GM19240 (cell line): ENCODE data around the gene TMEM147.

Experiments used
- DNase-seq: peaks from one replicate; pipeline ENCODE4 v3.0.0; 2011; ENCODE audit warnings: low spot score; ENCODE audit not compliant: insufficient read length

TMEM147 gene, protein sequence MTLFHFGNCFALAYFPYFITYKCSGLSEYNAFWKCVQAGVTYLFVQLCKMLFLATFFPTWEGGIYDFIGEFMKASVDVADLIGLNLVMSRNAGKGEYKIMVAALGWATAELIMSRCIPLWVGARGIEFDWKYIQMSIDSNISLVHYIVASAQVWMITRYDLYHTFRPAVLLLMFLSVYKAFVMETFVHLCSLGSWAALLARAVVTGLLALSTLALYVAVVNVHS

DNA sequence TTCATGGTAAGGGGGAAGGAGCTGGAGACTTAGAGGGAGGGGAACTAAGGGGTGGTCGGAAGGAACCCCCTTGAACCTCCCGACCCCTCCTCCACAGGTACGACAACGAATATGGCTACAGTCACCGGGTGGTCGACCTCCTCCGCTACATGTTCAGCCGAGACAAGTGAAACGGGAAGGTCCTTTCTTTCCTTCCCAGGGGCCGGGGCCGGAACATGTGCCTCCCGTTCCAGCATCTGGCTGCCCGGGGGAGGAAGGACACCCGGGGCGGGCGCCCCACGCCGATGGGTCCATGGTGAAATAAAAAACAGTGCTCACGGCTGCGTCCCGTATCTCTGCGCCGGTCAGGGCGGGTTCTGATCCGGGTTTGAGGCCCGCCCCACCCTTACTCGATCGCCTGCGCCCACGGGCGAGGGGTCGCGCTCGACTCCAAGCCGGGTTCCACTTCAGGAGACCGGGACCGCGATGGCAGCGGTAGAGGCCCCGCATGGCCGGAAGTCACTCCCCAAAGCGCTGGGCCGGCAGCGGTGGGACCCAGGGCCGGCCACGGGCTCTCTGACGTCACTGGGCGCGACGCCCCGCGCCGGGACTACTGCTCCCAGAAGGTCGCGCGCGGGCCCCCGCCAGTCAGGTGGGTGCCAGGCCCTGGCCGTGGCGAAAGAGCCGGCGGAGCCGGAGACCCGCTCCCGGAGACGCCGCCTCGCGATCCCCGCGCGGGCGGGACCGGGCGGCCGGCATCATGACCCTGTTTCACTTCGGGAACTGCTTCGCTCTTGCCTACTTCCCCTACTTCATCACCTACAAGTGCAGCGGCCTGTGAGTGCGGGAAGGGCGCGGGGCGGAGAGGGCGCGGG lies at the start of gene TMEM147:
TMEM147 (plus strand) TSS at position 626 of the 854 bp plus-strand sequence; CDS start at position 740, 114 bp downstream.
- DNase-seq = peak; percentile 94

DNA sequence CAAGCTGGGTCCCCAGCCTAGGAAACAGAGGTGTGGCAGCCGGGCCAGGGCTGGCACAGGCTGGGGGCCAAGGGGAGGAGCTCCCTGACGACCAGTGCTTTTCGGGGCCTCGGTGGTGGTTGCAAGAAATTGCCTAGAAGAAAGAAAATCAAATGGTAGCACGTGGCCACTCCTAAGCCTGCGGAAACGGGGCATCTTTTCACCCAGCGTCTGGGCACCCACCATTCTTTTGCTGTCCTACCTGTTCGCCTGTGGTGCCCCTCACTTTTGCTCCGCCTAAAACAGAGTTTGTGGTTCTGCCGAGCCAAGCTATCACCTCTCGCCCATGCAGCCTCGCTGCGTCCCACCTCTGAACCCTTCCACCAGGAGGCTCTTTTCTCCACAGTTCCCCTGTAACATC lies 48.0 kb upstream of the TMEM147 start:
- no peak for DNase-seq

DNA sequence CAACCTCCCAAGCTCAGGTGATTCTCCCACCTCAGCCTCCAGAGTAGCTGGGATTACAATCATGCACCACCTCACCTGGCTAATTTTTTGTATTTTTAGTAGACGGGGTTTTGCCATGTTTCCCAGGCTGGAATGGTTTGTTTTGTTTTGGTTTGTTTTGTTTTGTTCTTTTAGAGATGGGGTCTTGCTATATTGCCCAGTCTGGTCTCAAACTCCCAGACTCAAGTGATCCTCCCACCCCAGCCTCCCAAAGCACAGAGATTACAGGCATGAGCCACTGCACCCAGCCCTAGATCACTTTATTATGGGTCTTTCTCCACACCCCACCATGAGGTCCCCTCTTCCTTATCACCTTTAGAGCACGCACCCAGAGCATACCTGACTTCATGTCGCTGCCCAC lies 47.2 kb upstream of the TMEM147 start:
- no peak for DNase-seq

DNA sequence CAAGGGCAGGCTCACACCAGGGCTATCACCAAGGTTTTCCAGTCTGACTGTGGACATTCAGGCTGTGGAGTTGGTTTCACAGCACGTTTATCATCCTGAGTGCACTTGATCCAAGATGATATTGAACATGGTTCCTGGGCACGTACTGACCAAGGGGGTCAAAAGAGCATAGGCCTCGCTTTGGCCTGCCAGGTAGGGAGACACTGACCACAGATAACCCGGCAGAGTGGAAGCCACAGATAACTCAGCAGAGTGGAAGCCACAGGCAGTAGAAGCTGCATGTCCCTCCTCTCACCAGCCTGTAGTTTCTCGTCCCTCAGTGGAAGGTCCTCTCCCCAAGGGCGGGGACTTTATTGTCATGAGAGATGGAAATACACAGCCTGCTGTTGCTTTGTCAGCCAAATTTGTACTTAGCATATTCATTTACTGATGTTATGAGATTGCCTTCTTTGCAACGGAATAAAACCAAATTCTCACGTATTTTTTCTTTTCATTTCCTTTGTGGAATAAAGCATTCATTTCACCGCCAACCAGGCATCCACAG lies 46.4 kb upstream of the TMEM147 start:
- no peak for DNase-seq

DNA sequence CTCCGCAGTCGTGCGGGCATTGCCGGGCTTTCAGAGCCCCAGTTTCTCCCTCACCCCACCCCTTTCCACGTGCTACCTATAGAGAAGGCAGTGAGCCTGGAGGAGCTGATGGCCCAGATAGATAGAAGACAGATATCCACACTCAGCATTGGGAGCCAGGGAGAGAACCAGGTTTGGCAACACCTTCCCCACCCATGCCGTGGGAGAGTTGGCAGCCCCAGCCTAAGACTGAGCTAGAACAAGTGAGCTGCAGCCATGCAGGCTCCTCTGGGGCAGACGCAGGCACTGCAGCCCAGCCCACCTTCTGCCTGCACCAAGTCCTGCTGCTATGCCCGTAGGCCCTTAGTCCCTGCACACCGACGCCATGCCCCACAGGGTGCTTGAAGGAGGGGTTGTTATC lies 44.8 kb upstream of the TMEM147 start:
- no peak for DNase-seq

DNA sequence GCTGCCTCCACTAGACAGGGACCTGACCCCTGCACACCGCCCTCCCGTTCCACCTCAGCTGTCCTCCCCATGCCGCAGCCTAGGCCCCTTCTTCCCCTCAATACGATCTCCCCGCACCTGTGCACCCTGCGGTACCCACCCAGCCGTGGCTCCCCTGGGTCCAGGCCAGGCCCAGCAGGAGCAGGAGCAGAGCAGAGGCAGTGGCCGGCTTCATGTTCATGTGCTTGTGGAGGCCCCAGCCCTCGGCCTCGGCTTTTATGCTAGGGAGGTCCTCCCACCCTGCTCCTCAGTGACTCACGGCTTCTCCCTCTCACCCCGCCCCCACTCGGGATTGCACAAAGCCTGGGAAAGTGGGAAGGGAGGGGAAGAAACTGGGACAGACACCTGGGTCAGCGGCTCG lies 43.7 kb upstream of the TMEM147 start:
- DNase-seq = no peak

DNA sequence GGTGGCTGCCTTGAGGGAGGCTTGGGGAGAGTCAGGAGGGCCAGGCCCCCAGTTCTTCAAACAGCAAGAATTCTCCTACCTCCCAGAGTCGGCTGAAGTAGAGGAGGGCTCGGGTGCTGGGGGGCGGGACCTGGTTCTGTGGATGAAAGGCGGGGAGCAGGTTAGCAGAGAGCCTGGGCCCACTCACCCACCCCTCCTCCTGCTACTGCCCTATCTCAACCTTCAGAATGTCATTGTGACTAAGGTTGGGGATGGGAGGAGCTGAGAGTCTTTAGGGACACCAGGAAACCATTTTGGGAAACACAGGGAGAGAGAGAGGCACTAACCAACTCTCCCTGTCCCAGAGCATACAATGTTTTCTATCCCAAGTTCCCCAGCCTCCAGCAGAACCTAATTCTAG lies 42.7 kb upstream of the TMEM147 start:
- no peak for DNase-seq

DNA sequence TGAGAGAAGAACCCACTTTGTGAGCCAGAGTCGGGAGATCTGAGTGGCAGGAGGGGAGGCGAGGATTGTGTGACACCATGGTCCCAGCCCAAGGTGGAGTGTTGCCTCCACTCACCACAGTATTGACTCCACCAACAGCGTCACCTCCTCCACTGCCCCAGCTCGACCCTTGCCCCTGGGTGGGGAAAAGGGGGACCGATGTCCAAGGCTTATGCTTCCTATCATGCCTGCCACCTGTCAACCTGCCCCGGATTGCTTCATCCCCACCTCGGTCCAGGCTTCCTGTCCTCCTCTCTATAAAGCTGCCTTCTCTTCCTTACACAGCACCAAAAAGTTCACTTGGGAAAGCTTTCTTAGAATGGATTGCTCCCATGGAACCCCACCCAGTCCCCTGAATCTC lies 39.4 kb upstream of the TMEM147 start:
- DNase-seq = no peak

DNA sequence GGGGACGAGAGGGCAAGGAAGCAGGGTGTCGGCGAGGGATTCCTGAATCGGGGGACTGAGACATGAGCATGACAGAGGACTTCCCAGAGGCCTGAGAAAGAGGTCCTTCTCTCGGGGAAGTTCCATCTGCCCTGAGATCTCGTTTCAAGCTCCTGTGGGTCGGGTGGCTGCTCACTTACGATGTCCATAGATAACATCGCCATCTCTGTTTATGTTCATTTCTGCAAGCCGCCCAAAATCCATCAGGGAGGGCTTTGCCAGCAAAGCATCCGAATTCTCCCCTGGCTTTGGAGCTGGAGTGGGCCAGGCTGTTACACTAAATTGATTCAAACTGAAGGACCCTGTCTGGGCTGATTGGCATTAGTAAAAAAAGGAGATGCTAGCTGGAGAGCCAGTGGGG lies 37.9 kb upstream of the TMEM147 start:
- DNase-seq = no peak

DNA sequence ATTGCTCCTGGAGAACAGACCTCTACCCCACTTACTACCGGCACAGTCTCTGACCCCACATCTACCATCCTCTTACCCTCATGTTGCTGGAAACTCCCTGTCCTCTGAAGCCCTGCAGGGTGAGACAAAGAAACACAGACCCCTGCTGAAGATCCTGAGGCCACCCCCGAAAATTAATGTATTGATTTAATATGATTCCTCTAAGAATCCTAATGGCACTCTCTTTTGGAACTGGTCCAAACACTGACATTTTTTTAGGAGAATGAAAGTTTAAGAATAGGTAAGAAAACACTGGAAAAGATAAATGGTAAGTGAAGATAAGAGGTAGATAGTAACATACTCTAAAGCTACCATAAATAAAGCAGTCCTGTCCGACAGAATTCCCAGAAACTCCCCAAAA lies 37.3 kb upstream of the TMEM147 start:
- no peak for DNase-seq

DNA sequence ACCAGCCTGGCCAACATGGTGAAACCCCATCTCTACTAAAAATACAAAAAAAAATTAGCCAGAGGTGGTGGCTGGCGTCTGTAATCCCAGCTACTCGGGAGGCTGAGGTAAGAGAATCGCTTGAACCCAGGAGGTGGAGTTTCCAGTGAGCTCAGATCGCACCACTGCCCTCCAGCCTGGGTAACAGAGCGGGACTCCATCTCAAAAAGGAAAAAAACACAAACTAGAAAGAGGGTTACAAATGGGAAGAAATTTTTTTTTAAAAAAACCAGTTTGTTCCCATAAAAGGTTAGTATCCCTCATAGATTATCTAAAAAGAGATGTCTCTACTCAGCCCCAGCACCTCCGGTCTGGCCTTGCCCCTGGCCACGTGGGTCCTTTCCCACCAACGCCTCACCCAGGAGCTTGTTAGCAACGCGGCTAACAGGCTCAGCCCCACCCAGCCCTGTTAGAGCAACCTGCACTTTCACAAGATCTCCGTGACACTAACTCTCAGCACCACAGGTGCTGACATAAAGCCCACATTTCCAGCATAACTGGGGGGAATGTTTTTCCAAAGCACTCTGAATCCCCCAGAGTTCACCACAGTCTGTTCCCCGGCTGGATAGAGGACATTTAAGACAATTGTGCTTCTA lies 36.3 kb upstream of the TMEM147 start:
- DNase-seq = no peak

DNA sequence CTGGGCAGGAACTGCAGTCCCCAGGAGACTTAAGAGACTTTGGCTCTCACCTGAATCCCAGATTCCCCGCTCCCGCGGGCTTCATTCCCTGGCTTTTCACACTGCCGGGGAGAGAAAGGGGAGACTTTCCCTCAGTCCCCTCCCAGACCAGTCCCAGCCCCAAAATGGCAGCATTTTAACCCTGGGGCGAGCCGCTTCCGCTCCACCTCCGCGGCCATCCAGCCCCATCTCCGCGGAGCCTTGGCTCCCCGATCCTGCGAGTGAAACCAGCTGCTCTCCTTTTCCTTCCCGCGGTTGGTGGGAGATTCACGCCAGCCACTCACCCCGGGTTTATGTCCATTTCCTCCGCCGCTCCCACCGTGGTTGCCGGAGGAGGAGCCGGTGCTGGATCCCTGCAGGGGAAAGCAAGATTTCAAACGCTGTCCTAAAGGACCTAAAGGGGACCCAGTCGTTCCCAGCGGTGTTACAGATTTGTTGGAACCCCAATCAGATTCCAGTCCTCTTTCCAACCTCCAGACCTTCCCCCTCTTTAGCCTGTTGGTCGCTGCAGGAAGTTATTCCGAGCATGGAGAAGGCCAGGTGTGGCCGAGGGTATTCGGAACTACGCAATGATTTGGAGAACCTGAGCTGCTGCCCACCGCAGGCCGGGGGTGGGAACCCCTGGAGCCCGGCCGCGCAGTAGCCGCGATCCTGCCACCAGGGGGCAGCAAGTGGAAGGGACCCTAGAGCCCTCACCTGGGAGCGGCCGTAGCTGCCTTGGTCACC lies 35.4 kb upstream of the TMEM147 start:
- DNase-seq = peak; percentile 84

DNA sequence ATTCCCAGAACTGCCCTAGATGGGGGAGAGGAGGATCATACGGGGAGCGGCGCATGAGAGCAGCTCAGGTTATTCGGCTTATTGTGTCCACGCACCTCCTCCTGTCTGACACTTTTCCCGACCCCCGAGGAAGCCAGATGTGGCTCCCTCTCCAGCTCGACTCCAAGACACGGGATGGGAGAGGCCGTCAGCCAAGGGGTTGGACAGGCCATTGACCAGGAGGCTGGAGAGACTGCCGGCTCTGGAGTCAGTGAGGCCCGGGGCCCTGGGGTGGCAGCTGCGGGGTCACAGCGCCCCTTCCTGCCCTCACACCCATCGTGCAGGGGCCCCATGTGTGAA lies 34.8 kb upstream of the TMEM147 start:
- no peak for DNase-seq

DNA sequence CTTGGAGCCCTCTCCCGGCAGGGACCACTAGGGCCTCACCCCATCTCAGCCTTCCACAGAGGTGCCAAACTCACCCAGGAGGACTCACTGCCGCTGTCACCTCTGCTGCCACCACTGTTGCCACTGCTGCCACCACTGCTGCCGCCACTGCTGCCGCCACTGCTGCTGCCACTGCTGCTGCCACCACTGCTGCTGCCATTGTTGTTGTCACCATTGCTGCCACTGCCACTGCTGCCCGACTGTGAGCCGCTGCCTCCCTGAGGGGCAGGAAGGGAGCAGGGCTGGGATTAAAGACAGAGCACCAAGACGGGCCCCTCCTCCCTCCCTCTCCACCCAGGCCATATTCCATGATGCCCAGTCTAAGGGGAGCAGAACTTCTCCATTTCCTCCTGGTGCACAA lies 34.1 kb upstream of the TMEM147 start:
- no peak for DNase-seq

DNA sequence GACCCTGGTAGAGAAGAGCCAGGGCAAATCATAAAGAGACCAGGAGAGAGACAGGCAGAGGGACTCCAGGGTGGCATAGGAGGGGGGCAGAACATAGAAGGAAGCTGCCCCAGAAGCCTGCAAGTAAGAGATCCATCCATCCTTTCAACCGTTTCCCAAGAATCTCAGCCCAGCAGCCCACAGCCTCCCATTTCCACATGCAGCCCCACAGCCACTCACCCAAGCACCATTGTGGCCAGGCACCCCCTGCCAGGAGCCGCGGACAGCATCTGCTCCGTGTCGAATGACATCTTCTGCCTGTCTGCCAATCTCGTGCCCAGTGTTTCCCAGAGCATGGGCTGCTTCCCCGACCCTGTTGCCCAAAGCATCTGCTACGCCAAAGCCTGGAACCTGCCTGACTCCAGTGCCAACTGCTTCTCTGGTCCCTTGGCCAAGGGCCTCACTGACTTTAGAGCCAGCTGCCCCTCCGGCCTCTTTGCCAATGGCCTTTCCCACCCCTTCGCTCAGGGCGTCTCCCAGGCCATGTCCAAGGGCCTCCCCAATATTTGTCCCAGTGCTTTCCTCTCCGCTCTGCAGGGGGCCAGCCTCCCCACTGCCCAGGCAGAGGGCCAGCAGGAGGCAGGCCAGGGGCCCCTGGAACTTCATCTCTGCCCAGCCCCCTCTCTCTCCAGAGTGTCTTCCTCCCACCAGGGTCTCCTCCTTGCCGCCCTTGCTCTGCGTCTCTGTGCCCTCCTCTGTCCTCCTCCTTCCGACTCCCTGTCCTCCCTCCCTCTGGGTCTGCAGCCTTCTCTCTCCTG lies 32.4 kb upstream of the TMEM147 start:
- DNase-seq = no peak

DNA sequence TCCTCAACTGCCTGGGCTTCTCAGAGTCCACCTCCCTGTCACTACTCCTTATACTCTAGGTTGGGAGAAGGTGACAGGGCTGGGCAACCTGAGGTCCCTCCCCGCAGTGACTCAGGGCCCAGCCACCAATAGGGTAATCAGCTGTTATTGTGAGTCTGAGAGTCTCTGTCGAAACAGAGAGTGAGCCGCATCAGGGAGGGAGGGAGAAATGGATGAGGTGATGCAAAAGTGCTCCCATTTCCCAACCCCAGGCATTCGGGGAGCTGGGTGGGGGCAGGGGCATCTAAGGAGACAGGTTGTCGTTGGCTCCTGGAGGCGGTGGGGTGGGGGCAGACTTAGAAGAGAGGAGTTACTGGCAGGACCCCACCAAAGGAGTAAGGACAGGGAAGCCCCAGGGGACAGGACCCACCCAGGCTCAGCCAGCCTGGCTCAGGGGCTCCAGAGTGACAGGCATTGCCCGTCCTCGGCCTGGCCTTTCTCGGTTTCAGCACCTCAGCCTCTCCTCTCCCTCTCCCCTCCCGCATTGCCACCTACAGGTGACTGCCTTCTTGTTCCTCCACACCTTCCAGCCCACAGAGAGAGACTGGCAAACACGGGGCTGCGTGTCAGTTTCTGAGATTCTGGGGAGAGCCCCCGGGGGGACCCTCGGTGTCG lies 31.7 kb upstream of the TMEM147 start, which contains the start of gene DMKN:
DMKN (minus strand) TSS at position 22 of the 654 bp plus-strand sequence. CDS start 174 bp downstream, outside the sequence.
- no peak for DNase-seq

DNA sequence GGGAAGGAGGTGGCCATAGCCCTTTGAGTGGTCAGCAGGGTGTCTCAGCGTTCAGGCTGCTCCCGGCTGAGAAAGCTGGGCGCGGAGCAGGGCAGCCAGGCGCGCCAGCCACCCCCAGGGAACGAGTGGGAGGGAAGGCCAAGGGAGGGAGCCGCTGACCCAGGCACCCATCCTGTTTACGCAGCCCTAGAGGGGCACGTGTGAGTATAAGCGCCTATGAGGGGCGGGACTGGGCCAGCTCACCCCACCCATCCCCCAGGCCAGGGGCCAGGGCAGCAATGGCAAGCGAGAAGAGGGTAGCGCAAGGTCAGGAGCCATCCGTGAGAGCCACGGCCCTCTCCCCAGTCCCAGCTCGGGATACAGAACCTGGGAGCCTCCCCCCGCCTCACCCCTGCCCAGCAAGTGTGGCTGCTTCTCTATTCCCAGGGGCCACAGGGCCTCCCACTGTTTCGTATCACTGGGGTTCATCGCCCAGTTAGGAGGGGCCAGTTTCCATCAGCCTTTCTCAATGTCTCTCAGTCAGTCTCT lies 31.1 kb upstream of the TMEM147 start:
- DNase-seq = no peak

DNA sequence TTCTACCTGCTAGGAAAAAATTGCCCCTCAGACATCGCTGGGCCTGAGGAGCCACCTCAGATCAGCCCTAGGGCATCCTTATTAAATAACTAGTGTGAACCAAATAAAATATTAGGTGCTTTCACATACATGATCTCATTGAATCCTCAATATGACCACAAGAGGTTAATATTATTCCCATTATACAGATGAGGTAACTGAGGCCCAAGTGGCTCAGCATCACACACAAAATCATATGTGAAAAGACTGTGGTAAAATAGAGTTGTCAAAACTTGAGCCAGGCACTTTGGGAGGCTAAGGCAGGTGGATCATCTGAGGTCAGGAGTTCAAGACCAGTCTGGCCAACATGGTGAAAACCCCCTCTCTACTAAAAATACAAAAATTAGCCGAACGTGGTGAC lies 29.1 kb upstream of the TMEM147 start:
- DNase-seq = no peak

DNA sequence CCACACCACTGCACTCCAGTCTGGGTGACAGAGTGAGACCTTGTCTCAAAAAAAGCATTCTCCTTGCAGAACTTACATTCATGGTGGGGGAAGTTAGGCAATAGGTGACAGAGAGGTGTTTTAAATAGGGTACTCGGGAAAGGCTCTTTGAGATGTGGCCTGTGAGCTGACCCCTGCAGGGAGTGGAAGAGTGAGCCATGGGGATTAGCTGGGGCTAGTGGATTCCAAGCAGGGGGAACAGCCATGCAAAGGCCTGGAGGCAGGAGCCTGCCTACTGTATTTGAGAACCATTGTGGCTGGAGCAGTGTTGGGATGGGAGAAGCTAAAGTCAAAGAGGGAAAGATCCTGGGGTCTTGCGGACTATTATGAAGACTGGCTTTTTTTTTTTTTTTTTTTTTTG lies 28.1 kb upstream of the TMEM147 start:
- no peak for DNase-seq

DNA sequence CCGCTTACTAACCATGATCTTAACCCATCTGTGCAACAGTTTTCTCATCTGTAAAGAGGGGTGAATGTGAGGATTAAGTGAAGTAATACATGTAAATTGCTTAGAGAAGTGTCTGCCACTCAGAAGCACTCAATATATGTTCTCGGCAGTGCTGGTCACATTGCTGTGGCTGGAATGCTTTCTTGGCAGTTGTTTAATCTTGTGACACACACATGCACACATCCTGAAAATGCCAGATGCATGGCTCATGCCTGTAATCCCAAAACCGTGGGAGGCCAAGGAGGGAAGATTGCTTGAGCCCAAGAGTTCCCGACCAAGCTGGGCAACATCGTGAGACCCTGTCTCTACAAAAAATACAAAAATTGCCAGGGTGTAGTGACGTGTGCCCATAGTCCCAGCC lies 27.1 kb upstream of the TMEM147 start:
- DNase-seq = no peak
